Amniotic epithelial cell (primary cell): ENCODE results near the gene MCTP2.
"Not testable (repeated sequence)": the region's sequence is repeated elsewhere in the genome, so short reads cannot be mapped to it uniquely, and the experiment has no call there.

Source experiments
- DNase-seq: peaks from one replicate; pipeline ENCODE4 v3.0.0-alpha.2; 2010; ENCODE audit warnings: low read depth

The MCTP2 gene

DNA sequence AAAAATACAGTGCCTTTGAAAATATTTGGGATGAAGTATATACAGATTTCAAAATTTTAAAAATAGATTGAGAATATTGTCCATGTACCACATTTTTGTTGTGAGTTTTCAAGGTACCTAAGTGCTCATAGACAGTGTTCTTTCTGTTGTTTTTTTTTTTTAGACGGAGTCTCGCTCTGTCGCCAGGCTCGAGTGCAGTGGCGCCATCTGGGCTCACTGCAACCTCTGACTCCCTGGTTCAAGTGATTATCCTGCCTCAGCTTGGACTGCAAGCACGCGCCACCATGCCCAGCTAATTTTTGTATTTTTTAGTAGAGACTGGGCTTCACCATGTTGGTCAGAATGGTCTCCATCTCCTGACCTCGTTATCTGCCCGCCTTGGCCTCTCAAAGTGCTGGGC lies 223.9 kb downstream of the MCTP2 start:
- no peak for DNase-seq

DNA sequence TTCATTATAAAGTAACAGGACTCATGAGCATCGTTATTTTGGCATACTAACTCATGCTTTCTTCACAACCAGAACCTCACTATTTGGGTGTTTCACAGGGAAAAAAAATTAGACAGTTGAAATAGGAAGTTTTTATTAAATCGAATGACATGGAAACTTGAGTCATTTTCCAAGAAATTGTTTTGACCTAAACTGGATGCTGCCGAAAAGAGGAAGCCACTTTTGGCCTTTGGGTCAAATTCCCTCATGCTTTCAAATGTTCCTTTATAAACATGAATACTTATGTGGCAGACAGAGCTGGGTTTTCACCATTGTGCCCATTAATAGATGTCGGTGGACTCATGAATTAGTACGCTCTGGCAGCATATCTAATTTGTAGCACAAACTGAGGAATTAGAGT lies 224.9 kb downstream of the MCTP2 start:
- DNase-seq: no peak

DNA sequence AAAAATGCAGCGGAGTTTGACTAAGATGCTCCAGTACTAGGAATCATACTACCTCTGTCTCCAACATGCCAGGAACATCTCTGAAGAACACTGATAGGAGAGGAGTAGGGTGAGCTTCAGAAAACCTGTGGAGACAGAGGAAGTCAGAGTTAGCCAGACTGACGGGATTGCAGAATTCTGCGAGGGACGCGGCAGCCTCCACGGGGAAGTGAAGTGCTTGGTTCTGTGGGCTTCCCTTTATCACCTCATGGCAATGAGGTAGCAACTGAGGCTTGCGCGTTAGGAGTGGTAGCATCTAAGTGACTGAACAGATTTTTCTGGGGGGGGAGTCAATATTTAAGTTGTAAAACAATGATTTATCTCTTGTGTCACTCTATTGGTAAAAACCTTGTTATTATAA lies 226.3 kb downstream of the MCTP2 start:
- no peak for DNase-seq

DNA sequence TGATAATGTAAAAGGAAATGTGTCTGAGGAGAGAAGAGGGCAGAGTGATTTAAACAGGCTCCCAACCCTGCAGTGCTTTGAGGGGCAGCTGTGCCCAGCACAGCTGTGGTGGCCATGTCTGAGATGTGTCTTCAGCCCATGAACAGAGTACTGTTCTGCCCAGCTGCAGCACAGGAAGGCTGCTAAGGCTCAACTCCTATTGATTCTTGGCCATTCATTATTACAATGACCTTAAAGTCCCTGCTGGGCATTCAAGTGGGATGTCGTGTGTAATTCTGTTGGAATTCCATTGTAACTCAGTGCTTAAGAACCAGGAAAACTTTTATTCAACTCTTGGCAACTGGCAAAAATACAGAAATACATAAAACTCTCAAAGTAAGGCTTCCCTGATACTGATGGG lies 229.3 kb downstream of the MCTP2 start:
- DNase-seq: no peak

DNA sequence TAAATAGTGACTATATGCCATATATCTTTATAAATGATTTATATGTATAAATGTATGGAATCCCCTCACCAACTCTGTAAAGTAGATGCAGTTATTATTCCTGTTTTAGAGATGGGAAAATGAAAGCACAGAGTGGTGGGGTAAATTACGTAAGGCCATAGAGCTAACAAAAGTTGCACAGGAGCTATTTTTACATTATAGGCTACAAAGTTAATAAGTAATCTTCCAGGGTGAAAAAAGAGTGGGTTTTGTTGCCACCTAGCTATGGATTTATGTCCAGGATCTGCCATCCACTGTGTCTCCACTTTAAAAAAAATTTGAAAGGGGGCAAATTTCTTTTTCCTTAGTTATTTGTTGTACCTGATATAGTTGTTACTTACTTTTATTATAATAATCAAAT lies 235.7 kb downstream of the MCTP2 start:
- DNase-seq: no peak

DNA sequence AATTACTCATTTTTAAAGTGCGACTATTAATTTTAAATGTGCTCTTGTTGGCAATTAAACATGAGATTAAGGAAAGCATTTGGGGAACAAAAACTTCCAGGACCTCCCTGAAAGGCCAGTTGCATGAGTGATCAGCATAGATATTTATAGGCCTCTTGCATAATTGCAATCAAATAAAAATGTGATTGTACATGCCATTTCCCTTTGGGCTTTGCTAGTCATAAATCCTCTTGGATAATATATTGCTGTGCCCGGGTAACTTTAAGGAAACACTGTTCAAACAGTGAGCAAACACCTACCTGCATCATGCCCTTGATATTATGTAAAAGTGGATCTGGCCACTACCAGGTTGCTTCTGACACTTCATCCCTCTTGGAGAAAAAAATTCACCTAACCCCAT lies 239.1 kb downstream of the MCTP2 start:
- DNase-seq: no peak

DNA sequence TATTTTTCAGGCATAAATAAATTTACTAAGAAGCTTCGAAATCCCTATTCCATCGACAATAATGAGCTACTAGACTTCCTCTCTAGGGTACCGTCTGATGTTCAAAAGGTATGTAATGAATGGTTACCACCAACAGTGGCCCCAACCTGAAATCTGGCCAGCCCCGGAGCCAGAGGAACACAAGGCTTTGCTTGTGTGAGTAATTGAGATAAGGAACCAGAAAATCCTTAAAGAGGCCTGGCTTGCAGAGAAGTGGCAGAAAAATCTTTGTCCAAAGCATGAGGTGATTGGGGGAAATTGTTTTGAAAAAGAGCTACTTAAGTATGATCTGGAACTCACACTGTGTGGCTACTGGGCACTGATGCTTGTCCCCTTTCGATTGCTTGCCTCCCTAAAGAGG lies 245.3 kb downstream of the MCTP2 start:
- peak; percentile 48 for DNase-seq

DNA sequence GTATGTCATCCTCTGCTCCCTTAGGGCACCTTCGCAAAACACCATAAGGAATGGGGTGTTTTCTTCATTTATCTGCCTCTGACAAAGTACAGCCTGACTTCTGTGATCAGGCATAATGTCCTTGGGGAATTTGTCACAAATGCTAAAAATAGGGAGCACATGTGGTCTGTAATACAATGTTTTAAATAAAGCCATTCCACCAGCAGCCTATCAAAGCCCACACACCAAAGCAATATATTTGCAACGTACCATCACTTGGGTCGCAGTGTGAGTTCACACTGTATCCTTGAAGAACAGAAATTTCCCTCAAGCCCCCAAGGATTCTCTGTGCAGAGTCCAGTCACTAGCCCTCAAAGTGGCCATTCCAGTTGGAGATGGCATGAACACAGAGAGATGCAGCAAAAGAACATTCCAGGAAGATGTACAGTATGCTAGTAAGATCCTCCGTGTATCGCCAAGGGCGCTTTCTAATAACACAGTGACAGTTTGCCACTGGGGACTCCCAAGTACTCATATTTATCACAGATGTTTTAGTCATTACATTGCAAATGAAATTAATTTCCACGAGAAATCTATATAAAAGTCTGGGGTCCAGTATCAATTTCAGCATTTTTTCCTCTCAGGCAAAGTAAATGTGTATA lies 246.7 kb downstream of the MCTP2 start:
- DNase-seq: no peak

DNA sequence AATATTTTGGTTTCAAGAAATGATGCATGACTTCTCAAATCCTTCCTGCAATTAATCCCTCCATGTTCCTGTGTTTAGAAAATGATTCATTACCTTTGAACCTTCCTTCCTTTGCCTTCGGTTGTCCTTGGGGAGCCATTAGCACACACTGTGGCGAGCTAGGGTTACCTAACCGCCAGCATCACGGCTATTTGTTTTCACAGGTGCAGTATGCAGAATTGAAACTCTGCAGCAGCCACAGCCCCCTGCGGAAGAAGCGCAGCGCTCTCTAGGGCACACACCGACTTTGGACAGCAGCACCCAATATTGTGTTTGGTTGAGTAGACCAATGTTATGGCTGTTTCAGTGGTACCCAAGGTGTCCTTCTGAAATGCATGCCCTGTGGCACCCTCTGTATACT lies 247.4 kb downstream of the MCTP2 start:
- DNase-seq: no peak

DNA sequence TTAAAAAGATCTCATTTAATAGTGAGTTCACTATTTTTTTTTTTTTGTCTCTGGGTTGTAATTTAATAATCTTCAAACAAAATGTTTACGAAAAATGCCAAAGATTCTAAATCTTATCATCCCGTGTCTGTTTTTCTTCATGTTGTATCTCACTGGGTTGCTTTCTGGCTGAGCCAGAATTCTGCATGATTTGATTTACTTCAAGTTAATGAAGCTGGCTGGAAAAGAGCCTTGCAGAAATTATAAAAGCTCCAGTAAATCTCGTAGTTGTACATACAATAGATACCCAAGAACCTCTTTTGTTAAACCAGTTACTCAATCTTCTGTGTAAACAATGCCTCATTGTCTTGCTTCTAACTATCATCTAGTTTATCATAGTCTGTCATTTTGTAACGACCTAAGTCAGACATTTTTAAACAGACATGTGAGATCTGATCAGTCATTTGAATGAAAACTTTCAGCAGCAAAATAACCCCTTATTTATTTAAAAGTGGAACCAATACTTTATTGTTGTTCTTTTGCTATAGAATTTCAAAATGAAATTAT lies 249.0 kb downstream of the MCTP2 start:
- peak; percentile 45 for DNase-seq

DNA sequence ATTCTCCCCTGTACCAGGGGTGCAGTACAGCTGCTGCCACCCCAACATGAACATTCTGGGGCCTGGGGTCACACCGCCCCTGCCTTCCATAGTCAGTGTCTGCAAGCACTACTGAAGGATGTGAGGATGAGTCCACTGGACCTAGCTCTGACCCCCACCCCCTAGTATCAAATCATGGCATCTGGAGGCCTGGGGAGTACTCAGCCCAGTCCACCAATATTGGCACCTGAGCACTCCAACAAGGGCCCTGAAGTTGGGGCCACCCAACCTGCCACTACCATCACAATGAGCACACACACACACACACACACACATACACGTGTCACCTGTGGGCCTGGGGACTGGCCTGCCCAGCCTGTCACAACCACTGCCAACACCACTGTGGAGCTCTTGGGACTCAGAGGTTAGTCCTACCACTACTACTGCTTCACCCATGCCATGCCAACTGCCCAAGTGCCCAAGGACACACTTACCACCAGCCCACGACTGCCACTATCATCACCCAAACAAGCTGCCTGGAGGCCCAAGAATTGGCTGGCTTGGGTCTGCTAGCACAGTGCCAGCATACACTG lies 253.9 kb downstream of the MCTP2 start:
- no peak for DNase-seq

DNA sequence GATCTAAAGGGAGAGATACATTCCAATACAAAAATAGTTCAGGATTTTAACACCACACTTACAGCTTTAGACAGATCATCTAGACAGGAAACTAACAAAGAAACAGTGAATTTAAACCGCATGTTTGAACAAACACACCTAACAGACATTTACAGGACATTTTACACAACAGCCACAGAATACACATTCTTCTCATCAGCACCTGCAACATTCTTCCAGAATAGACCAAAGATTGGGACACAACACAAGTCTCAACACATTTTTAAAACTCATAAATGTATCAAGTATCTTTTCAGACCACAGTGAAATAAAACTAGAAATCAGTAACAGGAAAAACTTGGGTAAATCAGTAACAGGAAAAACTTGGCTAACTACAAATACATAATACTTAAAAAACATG lies 256.3 kb downstream of the MCTP2 start:
- no peak for DNase-seq

DNA sequence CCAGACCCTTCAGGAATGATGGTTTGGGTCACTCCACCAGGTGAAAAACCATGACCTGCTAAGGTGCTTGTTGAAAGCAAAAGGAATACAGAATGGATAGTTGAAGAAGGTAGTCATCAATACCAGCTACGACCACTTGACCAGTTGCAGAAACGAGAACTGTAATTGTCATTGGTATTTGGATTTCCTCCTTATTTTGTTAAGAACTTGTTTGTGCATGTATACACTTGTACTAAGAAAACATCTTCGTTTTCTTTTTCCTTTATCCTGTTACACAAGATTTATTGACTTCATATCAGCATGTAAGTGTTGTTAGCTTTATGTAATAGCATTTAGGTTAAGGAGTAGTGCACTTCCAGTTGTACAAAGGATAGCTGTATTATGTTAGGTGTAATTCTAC lies 261.8 kb downstream of the MCTP2 start:
- DNase-seq: no peak

DNA sequence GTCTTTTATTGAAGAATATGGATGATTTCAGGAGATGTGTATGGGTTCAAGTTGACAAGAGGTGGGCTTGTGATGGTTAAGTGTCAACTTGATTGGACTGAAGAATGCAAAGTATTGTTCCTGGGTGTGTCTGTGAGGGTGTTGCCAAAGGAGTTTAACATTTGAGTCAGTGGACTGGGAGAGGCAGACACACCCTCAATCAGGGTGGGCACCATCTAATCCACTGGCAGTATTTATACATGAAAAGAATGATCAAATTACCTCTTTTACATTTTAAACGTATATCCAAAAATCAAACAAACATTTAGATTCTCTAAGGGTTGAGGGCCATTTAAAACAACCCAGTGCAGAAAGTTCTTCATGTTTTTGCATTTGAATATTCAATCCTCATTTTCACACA lies 262.2 kb downstream of the MCTP2 start:
- DNase-seq: not testable (repeated sequence)

DNA sequence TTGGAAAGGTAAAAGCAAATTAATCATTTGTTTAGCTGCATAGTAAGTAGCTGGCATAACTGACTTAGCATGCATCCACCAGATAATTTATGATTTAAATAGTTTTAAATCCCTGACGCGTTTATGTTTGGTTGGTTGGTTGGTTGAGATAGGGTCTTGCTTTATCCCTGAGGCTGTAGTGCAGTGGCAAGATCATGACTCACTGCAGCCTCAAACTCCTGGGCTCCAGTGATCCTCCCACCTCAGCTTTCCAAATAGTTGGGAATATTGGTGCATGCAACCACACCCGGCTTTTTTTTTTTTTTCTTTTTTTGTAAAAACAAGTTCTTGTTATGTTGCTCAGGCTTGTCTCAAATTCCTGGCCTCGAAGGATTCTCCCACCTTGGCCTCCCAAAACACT lies 263.4 kb downstream of the MCTP2 start:
- peak; percentile 23 for DNase-seq

DNA sequence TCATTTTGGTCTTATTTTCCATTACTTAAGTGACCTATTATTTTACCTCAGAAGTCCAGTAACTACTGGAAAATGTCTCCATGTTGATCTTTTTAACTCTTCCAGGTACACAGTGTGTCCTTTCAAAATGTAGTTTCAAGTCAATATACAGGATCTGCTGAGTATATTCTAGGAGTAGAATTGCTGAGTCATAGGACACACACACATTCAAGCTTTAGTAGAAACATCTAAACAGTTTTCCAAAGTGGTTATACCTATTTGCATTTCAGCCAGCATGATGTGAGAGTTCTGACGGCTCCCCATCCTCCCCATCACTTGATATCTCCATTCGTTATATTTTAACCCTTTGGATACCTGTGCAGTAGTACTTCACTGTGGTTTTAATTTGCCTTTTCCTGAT lies 271.9 kb downstream of the MCTP2 start:
- DNase-seq: no peak

DNA sequence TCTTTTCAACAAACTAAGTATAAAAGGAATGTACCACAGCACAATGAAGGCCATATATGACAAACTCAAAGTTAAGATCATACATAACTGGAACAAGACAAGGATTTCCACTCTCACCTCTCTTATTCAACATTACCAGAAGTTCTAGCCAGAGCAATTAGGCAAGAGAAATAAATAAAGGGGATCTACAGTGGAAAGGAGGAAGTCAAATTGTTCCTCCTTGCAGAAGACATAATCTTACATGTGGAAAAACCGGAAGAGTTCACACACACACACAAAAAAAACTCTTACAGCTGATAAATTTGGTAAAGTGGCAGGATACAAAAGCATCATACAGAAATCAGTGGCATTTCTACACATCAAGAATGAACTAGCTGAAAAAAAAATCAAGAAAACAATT lies 277.9 kb downstream of the MCTP2 start:
- DNase-seq: no peak

DNA sequence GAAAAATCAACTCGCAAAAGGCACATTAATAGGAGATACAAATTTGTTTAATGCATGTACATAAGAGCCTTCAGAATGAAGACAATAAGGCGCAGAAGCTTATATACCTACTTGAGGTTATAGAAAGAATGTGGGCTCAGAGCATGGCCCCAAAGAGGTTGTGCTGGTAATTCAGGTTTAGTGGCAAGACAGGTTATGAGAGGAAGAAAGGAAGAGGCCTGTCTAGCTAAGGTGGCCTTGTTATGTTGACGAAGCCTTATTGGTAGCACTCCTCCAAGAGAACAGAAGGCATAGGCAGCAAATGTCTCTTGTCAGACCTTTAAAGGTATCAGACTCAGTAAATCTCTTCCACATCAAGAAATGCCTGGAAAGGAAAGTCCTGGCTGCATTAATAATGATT lies 290.8 kb downstream of the MCTP2 start:
- no peak for DNase-seq

DNA sequence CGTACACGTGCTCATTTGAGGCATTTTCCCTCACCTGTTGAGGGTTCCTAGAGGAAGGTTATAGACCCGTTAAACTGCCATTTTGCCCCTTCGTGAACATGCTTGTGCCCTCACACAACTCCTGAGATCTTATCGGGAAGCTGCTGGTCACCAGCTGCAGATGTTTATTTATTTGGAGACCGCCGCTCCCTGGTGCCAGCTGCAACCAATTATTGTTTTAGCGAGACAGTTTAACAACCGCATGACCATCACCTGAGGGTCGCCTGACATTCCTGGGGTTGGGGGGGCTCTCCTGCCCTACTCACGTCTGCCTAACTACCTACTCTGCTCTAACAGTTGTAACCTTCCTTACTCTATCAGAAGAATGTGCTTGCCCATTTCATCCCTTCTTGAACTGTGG lies 292.5 kb downstream of the MCTP2 start:
- no peak for DNase-seq

DNA sequence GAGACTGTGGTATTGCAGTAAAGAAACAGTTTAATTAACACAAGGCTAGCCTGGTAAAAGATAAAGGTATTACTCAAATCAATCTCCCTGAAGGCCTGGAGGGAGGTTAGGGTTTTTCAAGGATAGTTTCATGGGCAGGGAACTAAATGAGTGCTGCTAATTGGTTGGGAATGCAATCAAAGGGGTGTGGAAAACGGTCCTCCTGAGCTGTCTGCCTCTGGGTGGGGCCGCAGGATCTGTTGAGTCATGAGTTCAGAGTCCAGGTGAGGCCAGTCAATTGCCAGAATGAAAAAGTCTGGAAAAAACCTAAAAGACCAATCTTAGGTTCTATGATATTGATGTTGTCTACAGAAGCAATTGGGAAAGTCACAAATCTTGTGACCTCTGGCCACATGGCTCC lies 293.2 kb downstream of the MCTP2 start:
- no peak for DNase-seq

DNA sequence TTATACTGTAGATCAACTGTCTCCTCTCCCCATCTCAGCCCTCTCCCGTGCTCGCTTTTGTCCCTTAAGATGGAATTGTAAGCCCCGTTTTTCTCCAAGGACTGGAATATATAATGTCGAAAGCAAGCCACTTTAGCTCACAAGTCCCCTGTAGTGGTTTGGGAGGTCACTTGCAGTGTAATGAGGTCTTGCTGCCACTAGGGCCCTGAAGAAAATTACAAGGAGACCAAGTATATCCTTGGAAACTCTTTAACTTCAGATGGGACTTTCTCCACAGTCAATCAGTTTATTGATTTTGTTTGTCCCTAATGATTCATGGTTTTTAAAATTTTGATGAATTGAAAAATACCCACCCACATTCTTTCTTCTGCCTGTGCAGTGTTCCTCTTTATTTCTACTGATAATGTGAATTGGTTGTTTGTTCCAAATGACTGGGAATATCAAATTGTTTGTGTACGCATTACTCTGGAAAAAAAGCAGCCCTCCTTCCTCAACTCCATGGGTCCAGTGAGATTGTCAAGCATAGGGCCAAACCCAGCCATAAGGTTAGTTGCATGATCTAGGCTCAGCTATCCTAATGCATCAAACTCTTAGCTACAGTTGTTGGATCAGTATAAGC lies 294.8 kb downstream of the MCTP2 start:
- no peak for DNase-seq

DNA sequence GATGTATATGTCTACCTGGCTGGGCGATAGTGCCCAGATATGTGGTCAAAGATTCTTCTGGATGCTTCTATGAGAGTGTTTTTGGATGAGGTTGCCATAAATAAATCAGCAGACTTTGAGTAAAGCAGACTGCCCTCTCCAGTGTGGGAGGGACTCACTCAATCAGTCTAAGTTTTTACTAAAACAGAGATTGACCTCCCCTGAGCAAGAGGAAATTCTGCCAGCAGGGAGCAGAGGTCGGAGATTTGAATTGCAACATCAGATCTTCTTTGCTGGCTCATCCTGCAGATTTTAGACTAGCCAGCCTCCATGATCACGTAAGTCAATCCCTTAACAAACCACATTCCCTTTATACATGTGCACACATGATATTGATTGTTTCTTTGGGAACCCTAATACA lies 300.9 kb downstream of the MCTP2 start:
- no peak for DNase-seq
